Nephron (organoid): ENCODE measurements around the gene KDM7A.

Source experiments
- H3K27ac Mint-ChIP-seq, 3 experiments: 2 replicates each; pipeline ENCODE4 v1.8.0; 2020; ENCODE audit warnings: mixed read lengths in 3 of 3, mild to moderate bottlenecking in 2 of 3, moderate library complexity in 1 of 3
- H3K27me3 Mint-ChIP-seq: 2 replicates; pipeline ENCODE4 v1.8.0; 2021; ENCODE audit warnings: low read depth, mild to moderate bottlenecking, moderate library complexity, mixed read lengths
- H3K36me3 Mint-ChIP-seq: 2 replicates; pipeline ENCODE4 v1.8.0; 2020; ENCODE audit warnings: low read depth, mixed read lengths
- H3K4me1 Mint-ChIP-seq: 2 replicates; pipeline ENCODE4 v1.8.0; 2020; ENCODE audit warnings: mixed read lengths
- H3K4me3 Mint-ChIP-seq, 3 experiments: 2 replicates each; pipeline ENCODE4 v1.8.0; 2020; ENCODE audit warnings: mild to moderate bottlenecking in 3 of 3, mixed read lengths in 3 of 3, moderate library complexity in 2 of 3
- H3K9me3 Mint-ChIP-seq: 2 replicates; pipeline ENCODE4 v1.8.0; 2020; ENCODE audit warnings: mixed read lengths
- CTCF ChIP-seq, 3 experiments: fragments of 200-600 bp; sonication (generic); IDR thresholded peaks; one replicate each; pipeline ENCODE4 v1.5.0; 2021; ENCODE audit warnings: antibody characterized with exemption in 3 of 3; ENCODE audit not compliant: unreplicated experiment in 3 of 3

The KDM7A gene

GRCh38 chr7:140051820-140052219 is 125.0 kb downstream of the KDM7A start:
- H3K27me3 Mint-ChIP-seq, result peaks cover 4% of the 10 kb centered on the region
- H3K27ac Mint-ChIP-seq, result no peak overlapping the region
- no peak for TF ChIP-seq CTCF (IDR thresholded peaks at IDR 0.05; ENCODE audit: unreplicated experiment in 3 of 3)
- no peaks in the 10 kb centered on the region for H3K4me1 Mint-ChIP-seq
- H3K36me3 Mint-ChIP-seq, result no peaks in the 10 kb centered on the region
- no peak overlapping the region for H3K4me3 Mint-ChIP-seq
- H3K9me3 Mint-ChIP-seq, result no peaks in the 10 kb centered on the region

- H3K27me3 Mint-ChIP-seq, result peaks cover 4% of the 10 kb centered on the region
- no peak for TF ChIP-seq CTCF (IDR thresholded peaks at IDR 0.05; ENCODE audit: unreplicated experiment in 3 of 3)
- no peaks in the 10 kb centered on the region for H3K9me3 Mint-ChIP-seq
- no peaks in the 10 kb centered on the region for H3K36me3 Mint-ChIP-seq
- peaks cover 6% of the 10 kb centered on the region for H3K4me1 Mint-ChIP-seq
- H3K27ac Mint-ChIP-seq, result no peak overlapping the region
- H3K4me3 Mint-ChIP-seq, result no peak overlapping the region
These were observed 126.7 kb downstream of the KDM7A start for GRCh38 chr7:140050100-140050499.

GRCh38 chr7:140049339-140050024 is 127.3 kb downstream of the KDM7A start:
- no peaks in the 10 kb centered on the region for H3K9me3 Mint-ChIP-seq
- H3K27ac Mint-ChIP-seq, result no peak overlapping the region
- no peak overlapping the region for H3K4me3 Mint-ChIP-seq
- H3K36me3 Mint-ChIP-seq, result no peaks in the 10 kb centered on the region
- TF ChIP-seq CTCF (IDR thresholded peaks at IDR 0.05; ENCODE audit: unreplicated experiment in 3 of 3), result no peak
- peaks cover 6% of the 10 kb centered on the region for H3K4me1 Mint-ChIP-seq
- peaks cover 4% of the 10 kb centered on the region for H3K27me3 Mint-ChIP-seq

GRCh38 chr7:140048989-140049338 is 127.8 kb downstream of the KDM7A start:
- H3K36me3 Mint-ChIP-seq, result no peaks in the 10 kb centered on the region
- H3K27me3 Mint-ChIP-seq, result peaks cover 4% of the 10 kb centered on the region
- H3K4me1 Mint-ChIP-seq, result peaks cover 6% of the 10 kb centered on the region
- no peak overlapping the region for H3K4me3 Mint-ChIP-seq
- no peak overlapping the region for H3K27ac Mint-ChIP-seq
- TF ChIP-seq CTCF (IDR thresholded peaks at IDR 0.05; ENCODE audit: unreplicated experiment in 3 of 3), result no peak
- H3K9me3 Mint-ChIP-seq, result no peaks in the 10 kb centered on the region

- peaks cover 6% of the 10 kb centered on the region for H3K4me1 Mint-ChIP-seq
- H3K27ac Mint-ChIP-seq, result no peak overlapping the region
- H3K27me3 Mint-ChIP-seq, result peaks cover 4% of the 10 kb centered on the region
- no peaks in the 10 kb centered on the region for H3K9me3 Mint-ChIP-seq
- TF ChIP-seq CTCF (IDR thresholded peaks at IDR 0.05; ENCODE audit: unreplicated experiment in 3 of 3), result no peak
- H3K36me3 Mint-ChIP-seq, result no peaks in the 10 kb centered on the region
- H3K4me3 Mint-ChIP-seq, result no peak overlapping the region
These were observed 128.6 kb downstream of the KDM7A start for GRCh38 chr7:140048138-140048537.

GRCh38 chr7:140047197-140047596 is 129.6 kb downstream of the KDM7A start:
- Mint-ChIP-seq H3K4me1 (peaks cover 8% of the 10 kb centered on the region), H3K27me3 (peaks cover 4% of the 10 kb centered on the region), H3K4me3 (no peak overlapping the region), H3K27ac (no peak overlapping the region), H3K9me3 (no peaks in the 10 kb centered on the region), H3K36me3 (no peaks in the 10 kb centered on the region)
- TF ChIP-seq CTCF (IDR thresholded peaks at IDR 0.05; ENCODE audit: unreplicated experiment in 3 of 3), result no peak
